Prostate gland (tissue), 2 donors: ENCODE results near the gene RAB30.

Source experiments
- POLR2A ChIP-seq: fragments of 450-650 bp; IDR thresholded peaks from one replicate; pipeline ENCODE4 v1.6.1; 2016; ENCODE audit warnings: antibody characterized with exemption, mild to moderate bottlenecking
- TF ChIP-seq, protein P1 (sequence below), 4 experiments: fragments of 200-600 bp in 2 of 4; fragments of 450-650 bp in 2 of 4; sonication (generic) in 2 of 4; IDR thresholded peaks; 1 replicate in 3 of 4; 2 replicates in 1 of 4; pipeline ENCODE4 v1.5.1; 2016 to 2019; ENCODE audit warnings: antibody characterized with exemption in 4 of 4, mild to moderate bottlenecking in 2 of 4, moderate library complexity in 2 of 4

DNA sequence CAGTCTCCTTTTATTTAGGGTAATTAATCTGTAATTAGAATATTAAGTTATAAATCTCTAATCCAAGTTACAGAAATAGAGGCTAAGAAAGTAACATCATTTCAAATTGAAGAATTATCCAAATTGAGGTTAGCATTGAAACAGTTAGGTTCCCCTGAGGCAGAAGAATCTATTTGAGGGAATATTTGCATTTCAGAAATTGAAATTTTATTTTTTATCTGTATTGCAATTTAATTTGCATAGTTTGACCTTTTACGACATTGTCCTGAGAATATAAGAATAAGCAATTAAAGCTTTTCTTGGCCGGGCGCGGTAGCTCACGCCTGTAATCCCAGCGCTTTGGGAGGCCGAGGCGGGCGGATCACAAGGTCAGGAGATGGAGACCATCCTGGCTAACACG lies 142.6 kb downstream of the RAB30 start:
- TF ChIP-seq POLR2A = no peak
- TF ChIP-seq, protein P1, sequence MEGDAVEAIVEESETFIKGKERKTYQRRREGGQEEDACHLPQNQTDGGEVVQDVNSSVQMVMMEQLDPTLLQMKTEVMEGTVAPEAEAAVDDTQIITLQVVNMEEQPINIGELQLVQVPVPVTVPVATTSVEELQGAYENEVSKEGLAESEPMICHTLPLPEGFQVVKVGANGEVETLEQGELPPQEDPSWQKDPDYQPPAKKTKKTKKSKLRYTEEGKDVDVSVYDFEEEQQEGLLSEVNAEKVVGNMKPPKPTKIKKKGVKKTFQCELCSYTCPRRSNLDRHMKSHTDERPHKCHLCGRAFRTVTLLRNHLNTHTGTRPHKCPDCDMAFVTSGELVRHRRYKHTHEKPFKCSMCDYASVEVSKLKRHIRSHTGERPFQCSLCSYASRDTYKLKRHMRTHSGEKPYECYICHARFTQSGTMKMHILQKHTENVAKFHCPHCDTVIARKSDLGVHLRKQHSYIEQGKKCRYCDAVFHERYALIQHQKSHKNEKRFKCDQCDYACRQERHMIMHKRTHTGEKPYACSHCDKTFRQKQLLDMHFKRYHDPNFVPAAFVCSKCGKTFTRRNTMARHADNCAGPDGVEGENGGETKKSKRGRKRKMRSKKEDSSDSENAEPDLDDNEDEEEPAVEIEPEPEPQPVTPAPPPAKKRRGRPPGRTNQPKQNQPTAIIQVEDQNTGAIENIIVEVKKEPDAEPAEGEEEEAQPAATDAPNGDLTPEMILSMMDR (IDR thresholded peaks at IDR 0.05) = no peak
